ENCODE measurements around the gene ABCG1.

DNA sequence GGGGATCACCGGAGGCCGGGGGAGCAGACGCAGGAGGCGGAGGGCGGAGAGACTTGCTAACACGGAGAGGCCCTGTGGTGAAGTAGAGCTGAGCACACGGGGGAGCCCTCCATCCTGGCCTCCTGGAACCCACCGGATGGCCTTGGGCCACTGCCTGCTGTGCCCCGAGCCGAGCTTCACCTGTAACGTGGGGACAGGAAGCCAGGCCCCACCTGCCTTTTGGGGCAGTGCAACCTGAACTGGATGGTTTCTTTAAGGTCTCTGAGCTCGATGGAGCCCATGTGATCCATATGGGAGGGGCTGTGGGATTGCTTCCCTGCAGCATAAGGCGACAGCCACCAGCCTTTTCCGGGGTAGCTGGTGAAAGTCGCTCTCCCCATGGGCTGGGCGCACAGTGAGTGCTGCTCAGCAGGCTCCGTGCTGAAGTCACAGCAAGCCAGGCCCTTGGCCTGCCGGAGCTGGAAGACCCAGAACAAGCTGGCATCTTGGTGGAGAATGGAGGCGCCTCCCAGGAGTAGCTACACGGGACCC, 60.5 kb downstream of the ABCG1 start:
- TF ChIP-seq RFX5 (IDR thresholded peaks at IDR 0.05; ENCODE audit: low read depth, low read length) (no peak), RCOR1 (IDR thresholded peaks at IDR 0.05; ENCODE audit: insufficient replicate concordance, low read length) (no peak), CTCF (conservative IDR thresholded peaks at IDR 0.05; ENCODE audit: low read depth, low read length) (no peak), POLR2A (IDR thresholded peaks at IDR 0.05; ENCODE audit: low read depth, low read length) (no peak), MXI1 (IDR thresholded peaks at IDR 0.05; ENCODE audit: borderline replicate concordance, low read depth, low read length) (no peak), SMC3 (IDR thresholded peaks at IDR 0.05; ENCODE audit: low read depth, low read length) (no peak), RAD21 (IDR thresholded peaks at IDR 0.05; ENCODE audit: low read length) (no peak), CEBPB (IDR thresholded peaks at IDR 0.05; ENCODE audit: low read depth, low read length) (no peak)
